C4-2B (cell line): ENCODE results near the gene CLIP1.
"Not testable (repeated sequence)": the region's sequence is repeated elsewhere in the genome, so short reads cannot be mapped to it uniquely, and the experiment has no call there.

Experiments
- H3K27ac ChIP-seq: fragments of 450-650 bp; 2 replicates; pipeline ENCODE4 v1.5.1; 2017
- ZFX ChIP-seq: fragments of 450-650 bp; IDR thresholded peaks from 2 replicates; pipeline ENCODE4 v1.6.1; 2017
- TF ChIP-seq, protein P1 (sequence below): fragments of 450-650 bp; conservative IDR thresholded peaks from 2 replicates; pipeline ENCODE4 v1.5.1; 2017; ENCODE audit warnings: mild to moderate bottlenecking

Gene CLIP1

GRCh38 chr12:122420471-122421162 lies 1.9 kb downstream of the CLIP1 start:
- H3K27ac ChIP-seq, result peak overlapping the region; percentile 97
- TF ChIP-seq ZFX, result no peak
- TF ChIP-seq, protein P1, sequence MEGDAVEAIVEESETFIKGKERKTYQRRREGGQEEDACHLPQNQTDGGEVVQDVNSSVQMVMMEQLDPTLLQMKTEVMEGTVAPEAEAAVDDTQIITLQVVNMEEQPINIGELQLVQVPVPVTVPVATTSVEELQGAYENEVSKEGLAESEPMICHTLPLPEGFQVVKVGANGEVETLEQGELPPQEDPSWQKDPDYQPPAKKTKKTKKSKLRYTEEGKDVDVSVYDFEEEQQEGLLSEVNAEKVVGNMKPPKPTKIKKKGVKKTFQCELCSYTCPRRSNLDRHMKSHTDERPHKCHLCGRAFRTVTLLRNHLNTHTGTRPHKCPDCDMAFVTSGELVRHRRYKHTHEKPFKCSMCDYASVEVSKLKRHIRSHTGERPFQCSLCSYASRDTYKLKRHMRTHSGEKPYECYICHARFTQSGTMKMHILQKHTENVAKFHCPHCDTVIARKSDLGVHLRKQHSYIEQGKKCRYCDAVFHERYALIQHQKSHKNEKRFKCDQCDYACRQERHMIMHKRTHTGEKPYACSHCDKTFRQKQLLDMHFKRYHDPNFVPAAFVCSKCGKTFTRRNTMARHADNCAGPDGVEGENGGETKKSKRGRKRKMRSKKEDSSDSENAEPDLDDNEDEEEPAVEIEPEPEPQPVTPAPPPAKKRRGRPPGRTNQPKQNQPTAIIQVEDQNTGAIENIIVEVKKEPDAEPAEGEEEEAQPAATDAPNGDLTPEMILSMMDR, result no peak

DNA sequence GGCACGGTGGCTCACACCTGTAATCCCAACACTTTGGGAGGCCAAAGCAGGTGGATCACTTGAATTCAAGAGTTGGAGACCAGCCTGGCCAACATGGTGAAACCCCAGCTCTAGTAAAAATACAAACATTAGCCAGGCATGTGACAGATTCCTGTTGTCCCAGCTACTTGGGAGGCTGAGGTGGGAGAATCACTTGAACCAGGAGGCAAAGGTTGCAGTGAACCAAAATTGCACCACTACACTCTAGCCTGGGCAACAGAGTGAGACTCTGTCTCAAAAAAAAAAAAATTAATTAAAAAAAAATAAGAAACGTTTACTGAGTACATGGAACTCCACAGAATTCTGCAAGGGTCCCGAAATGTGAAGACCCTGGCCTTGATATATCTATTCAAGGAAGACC lies 3.4 kb downstream of the CLIP1 start:
- not testable (repeated sequence) for H3K27ac ChIP-seq

DNA sequence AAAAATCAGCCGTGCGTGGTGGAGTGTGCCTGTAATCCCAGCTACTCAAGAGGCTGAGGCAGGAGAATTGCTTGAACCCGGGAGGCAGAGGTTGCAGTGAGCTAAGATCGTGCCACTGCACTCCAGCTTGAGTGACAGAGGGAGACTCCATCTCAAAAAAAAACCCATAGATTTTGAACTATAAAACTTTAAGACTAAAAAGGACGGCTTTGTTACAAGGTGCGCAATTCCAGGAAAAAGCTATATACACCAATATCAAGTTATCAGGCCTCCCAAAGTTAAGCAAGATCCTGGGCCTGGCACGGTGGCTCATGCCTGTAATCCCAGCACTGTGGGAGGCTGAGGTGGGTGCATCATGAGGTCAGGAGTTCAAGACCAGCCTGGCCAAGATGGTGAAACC lies 6.8 kb downstream of the CLIP1 start:
- not testable (repeated sequence) for H3K27ac ChIP-seq

- TF ChIP-seq, protein P1, result no peak
- TF ChIP-seq ZFX, result no peak
- H3K27ac ChIP-seq, result peak overlapping the region; percentile 18; the same call in 1 of the 2 replicates
Measured at GRCh38 chr12:122413516-122414404, 8.7 kb downstream of the CLIP1 start.

GRCh38 chr12:122412851-122413433 lies 9.5 kb downstream of the CLIP1 start:
- TF ChIP-seq, protein P1, result no peak

DNA sequence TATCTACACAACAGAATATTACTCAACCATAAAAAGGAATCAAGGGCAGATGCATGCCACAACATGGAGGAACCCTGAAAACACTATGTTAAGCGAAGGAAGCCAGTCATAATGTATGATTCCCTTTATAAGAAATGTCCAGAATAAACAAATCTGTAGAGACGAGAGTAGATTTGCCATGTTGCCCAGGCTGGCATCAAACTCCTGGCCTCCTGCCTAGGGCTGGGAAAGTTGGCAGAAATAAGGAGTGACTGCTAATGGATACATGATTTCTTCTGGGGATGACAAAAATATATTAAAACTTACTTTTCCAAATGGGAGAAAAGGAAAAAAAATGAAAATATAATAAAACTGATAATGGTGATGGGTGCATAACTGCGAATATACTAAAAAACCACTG lies 10.9 kb downstream of the CLIP1 start:
- H3K27ac ChIP-seq, result peak overlapping the region; percentile 37
- TF ChIP-seq ZFX, result no peak
- TF ChIP-seq, protein P1, result no peak

More at GRCh38 chr12:122412851-122413433, 9.5 kb downstream of the CLIP1 start:
- no peak overlapping the region for H3K27ac ChIP-seq

DNA sequence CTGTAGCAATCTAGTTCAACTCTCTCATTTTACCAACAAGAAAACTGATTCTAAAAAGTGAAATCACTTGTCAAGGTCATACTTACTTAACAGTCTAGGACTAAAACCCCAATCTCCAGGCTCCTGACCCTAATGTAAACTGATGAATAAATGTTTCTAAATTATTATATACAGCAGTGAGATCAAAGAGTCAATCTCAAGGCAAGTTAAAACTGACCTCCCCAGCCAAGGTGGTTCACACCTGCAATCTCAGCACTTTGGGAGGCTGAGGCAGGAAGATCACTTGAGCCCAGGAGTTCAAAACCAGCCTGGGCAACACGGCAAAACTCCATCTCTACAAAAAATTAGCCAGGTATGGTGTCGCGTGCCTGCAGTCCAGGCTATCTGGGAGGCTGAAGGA lies 15.3 kb downstream of the CLIP1 start:
- H3K27ac ChIP-seq, result no peak overlapping the region
- TF ChIP-seq, protein P1, result no peak
- no peak for TF ChIP-seq ZFX

DNA sequence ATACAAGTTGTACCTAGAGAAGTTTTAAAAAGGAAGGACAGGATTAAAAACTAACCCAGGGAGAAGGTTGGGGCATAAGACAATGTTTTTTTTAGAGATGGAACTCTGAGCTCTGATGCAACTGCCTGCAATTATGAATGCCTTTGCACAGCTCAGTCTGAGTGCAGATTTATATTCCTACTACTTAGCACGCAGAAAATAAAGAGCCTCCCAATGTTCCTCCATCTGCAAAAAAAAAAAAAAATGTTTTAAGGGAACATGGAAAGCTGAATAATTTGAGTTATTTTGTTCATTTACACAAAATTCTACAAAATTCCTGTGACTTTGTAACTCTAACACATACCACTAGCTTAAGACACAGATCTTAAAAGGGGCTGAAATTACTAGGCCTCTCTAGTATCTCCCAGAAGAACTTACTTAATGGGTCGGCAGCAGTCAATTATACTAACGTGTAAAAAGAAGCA lies 15.7 kb downstream of the CLIP1 start:
- H3K27ac ChIP-seq, result no peak overlapping the region
- TF ChIP-seq, protein P1, result no peak
